ENCODE results near the gene SFXN3. TPM values are rescaled to one million over a fixed set of nuclear protein-coding genes. Genes with fewer than 3 reads are reported as not detected.

The SFXN3 gene
- total RNA-seq, 1 donor from 2014 or later = 0.09 TPM

DNA sequence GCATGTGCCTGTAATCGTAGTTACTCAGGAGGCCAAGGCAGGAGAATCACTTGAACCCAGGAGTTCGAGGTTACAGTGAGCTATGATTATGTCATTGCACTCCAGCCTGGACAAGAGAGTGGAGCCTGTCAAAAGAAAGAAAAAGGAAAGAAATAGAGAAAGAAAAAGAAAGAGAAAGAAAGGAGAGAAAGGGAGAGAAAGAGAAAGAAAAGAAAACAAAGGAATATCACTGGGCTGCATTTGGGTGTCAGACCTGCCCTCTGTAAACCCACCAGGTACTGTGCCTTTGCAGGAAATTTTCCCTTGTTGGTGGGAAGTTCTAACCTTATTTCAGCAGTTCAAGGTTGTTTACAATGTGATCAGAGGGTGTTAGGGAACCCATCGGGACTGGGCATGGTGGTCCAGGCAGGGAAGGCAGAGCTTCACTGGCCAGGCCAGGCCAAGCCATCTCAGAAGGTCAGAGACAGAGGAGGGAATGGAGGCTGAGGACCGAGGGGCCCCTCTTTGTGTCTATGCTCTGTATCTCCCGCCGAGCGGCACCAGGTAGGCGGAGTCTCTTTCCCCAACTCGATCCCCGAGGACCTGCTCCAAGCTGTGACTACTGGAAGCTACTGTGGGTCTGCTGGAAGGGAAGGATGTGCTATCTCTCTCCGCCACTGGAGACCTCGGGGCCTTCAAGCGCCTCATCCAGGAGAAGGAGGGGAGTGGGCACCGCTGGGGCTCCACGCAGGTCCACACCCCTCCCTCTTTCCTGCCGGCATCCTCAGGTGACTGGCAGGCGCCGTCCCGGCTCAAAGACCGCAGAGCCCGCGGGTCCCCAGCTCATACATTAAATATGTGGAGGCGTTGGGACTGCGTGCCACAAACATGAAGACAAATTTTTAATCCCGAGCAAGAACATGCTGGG is 15.6 kb downstream of the SFXN3 start:
- Mint-ChIP-seq H3K4me3 (peak overlapping the region; percentile 57), H3K9me3 (no peaks in the 10 kb centered on the region), H3K27ac (no peak overlapping the region), H3K4me1 (peaks cover 55% of the 10 kb centered on the region), H3K36me3 (no peaks in the 10 kb centered on the region), H3K27me3 (ENCODE audit: insufficient read depth, low read depth) (peaks cover 62% of the 10 kb centered on the region)
- H3K4me3 ChIP-seq = peak overlapping the region; percentile 15
- H3K9me3 ChIP-seq (ENCODE audit: low read depth) = no peaks in the 10 kb centered on the region
- DNase-seq (ENCODE audit: low spot score) = peak; percentile 45
- H3K4me1 ChIP-seq = peaks cover 28% of the 10 kb centered on the region
- peak overlapping the region; percentile 58 for H3K4me2 ChIP-seq
- TF ChIP-seq EZH2phosphoT487 (IDR thresholded peaks at IDR 0.05) (peak; percentile 72), EZH2 (IDR thresholded peaks at IDR 0.05) (peak; percentile 57), CTCF (IDR thresholded peaks at IDR 0.05) (no peak)
- H3F3A ChIP-seq (ENCODE audit: low read depth) = peaks cover 55% of the 10 kb centered on the region
- H3K9ac ChIP-seq = no peak overlapping the region
- no peaks in the 10 kb centered on the region for H3K36me3 ChIP-seq
- H3K27ac ChIP-seq = no peak overlapping the region
- H2AFZ ChIP-seq (replicated peaks) = no peak overlapping the region
- H3K79me2 ChIP-seq (ENCODE audit: low read depth) = no peaks in the 10 kb centered on the region
- peaks cover 89% of the 10 kb centered on the region for H3K27me3 ChIP-seq
- peaks cover 55% of the 10 kb centered on the region for H4K20me1 ChIP-seq (ENCODE audit: low read depth)

GRCh38 chr10:101047268-101047667 is 16.2 kb downstream of the SFXN3 start:
- Histone ChIP-seq H3K4me3 (peak overlapping the region; percentile 15), H3K4me2 (peak overlapping the region; percentile 58), H3K79me2 (ENCODE audit: low read depth) (no peaks in the 10 kb centered on the region), H3K9me3 (ENCODE audit: low read depth) (no peaks in the 10 kb centered on the region), H3K36me3 (no peaks in the 10 kb centered on the region), H3K4me1 (peaks cover 28% of the 10 kb centered on the region), H3K9ac (no peak overlapping the region), H3K27me3 (peaks cover 93% of the 10 kb centered on the region), H4K20me1 (ENCODE audit: low read depth) (peaks cover 61% of the 10 kb centered on the region), H2AFZ (replicated peaks) (no peak overlapping the region), H3K27ac (no peak overlapping the region), H3F3A (ENCODE audit: low read depth) (peaks cover 48% of the 10 kb centered on the region)
- no peak for DNase-seq (ENCODE audit: low spot score)
- Mint-ChIP-seq H3K36me3 (no peaks in the 10 kb centered on the region), H3K4me1 (peaks cover 48% of the 10 kb centered on the region), H3K27ac (no peak overlapping the region), H3K4me3 (peak overlapping the region; percentile 58), H3K27me3 (ENCODE audit: insufficient read depth, low read depth) (peaks cover 62% of the 10 kb centered on the region), H3K9me3 (no peaks in the 10 kb centered on the region)
- no peak for TF ChIP-seq CTCF (IDR thresholded peaks at IDR 0.05)
- no peak for TF ChIP-seq EZH2 (IDR thresholded peaks at IDR 0.05)
- TF ChIP-seq EZH2phosphoT487 (IDR thresholded peaks at IDR 0.05) = peak; percentile 17

- peaks cover 40% of the 10 kb centered on the region for H3K4me1 Mint-ChIP-seq
- Histone ChIP-seq H3K79me2 (ENCODE audit: low read depth) (no peaks in the 10 kb centered on the region), H3K27me3 (peaks cover 94% of the 10 kb centered on the region), H3K4me1 (peaks cover 26% of the 10 kb centered on the region), H3F3A (ENCODE audit: low read depth) (peaks cover 40% of the 10 kb centered on the region), H3K9ac (no peak overlapping the region), H3K27ac (no peak overlapping the region), H4K20me1 (ENCODE audit: low read depth) (peaks cover 65% of the 10 kb centered on the region), H2AFZ (replicated peaks) (no peak overlapping the region), H3K9me3 (ENCODE audit: low read depth) (no peaks in the 10 kb centered on the region), H3K4me3 (no peak overlapping the region), H3K4me2 (peak overlapping the region; percentile 40), H3K36me3 (no peaks in the 10 kb centered on the region)
- H3K4me3 Mint-ChIP-seq = no peak overlapping the region
- peaks cover 62% of the 10 kb centered on the region for H3K27me3 Mint-ChIP-seq (ENCODE audit: insufficient read depth, low read depth)
- DNase-seq (ENCODE audit: low spot score) = peak; percentile 57
- H3K36me3 Mint-ChIP-seq = no peaks in the 10 kb centered on the region
- H3K9me3 Mint-ChIP-seq = no peaks in the 10 kb centered on the region
- no peak overlapping the region for H3K27ac Mint-ChIP-seq
- TF ChIP-seq EZH2 (IDR thresholded peaks at IDR 0.05) = peak; percentile 98
- peak; percentile 37 for TF ChIP-seq CTCF (IDR thresholded peaks at IDR 0.05)
- peak; percentile 98 for TF ChIP-seq EZH2phosphoT487 (IDR thresholded peaks at IDR 0.05)
These were observed 17.2 kb downstream of the SFXN3 start for GRCh38 chr10:101047961-101048892.
